Cerebellar cortex (tissue), 1 donor: ENCODE measurements around the gene IFITM1.
"Not testable (repeated sequence)": the region's sequence is repeated elsewhere in the genome, so short reads cannot be mapped to it uniquely, and the experiment has no call there.

ENCODE experiments used
- DNase-seq: peaks from one replicate; pipeline ENCODE4 v3.0.0-alpha.2; 2015; ENCODE audit warnings: low spot score

The IFITM1 gene

DNA sequence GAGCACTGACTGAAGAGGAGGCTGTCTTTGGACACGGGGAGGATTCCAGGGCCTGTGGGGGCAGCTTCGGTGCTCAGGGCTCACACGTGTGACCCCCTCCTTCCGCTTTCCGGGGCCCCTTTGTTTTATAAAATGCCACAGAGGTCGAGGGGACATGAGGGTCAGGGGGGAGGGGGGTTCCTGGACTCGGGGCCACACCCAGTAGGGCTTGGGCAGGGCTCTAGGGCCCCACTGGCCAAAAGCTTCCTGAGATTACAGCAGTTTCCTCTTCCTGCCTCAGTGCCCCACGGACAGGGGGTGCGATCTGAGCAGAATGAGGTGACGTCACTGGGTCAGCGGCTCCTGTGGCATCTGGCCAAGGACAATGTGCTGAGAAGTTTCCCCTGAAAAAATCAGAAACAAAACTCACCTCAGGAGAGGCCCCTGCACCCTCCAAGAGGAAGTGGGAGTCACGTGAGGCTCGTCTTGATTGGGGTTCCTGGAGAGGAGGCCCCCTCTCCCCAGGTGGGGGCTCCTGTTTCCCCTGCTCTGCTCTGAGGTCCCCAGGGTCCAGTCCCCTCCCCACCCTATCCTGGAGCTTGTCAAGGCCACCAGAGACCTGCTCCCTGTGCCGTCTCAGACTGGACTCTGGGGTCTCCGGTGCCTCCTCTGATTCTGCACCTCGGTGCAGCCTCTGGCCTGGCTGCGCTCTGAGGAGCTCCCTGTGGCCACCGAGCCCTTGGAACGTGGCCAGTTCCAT is 13.2 kb downstream of the IFITM1 start:
- DNase-seq, result no peak

DNA sequence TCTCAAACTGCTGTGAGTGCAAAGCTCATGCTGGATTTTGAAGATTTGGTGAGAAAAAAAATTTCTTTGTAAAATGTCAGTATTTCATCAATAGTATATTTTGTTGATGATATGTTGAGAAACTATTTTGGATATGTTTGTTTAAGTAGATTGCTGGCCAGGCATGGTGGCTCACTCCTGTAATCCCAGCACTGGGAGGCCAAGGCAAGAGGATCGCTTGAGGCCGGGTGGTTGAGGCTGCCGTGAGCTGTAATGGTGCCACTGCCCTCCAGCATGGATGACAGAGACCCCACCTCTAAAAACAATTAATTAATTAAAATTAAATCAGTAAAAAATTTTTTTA is 13.7 kb downstream of the IFITM1 start:
- no peak for DNase-seq

DNA sequence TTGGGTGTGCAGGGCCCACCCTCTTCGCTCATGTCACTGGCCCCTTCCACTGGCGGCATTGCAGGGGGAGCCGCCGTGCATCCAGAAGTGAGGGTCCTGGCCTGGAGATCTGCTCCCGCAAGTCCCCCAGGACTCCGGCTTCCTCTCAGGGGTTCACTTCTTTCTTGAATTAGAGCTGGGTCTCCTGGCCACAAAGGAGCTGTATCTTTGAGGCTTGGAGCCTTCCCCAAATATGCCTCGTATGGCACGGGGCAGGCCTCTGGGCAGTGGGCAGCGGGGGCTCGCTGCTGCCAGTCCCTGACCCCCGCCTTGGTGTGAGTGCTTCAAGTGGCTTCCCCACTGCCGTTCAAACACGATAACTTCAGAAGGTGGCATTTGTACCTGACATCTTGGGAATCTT is 14.2 kb downstream of the IFITM1 start:
- no peak for DNase-seq

DNA sequence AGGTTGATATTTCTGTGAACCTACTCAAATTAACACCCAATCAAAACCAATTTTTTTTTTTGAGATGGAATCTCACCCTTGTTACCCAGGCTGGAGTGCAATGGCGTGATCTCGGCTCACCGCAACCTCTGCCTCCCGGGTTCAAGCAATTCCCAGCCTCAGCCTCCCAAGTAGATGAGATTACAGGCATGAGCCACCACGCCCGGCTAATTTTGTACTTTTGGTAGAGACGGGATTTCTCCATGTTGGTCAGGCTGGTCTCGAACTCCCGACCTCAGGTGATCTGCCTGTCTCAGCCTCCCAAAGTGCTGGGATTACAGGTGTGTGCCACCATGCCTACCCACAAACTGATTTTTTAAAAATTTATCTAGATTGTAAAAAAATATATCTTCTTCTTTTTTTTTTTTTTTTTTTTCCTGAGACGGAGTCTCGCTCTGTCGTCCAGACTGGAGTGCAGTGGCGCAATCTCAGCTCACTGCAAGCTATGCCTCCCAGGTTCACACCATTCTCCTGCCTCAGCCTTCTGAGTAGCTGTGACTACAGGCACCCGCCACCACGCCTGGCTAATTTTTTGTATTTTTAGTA is 14.8 kb downstream of the IFITM1 start:
- DNase-seq, result not testable (repeated sequence)

DNA sequence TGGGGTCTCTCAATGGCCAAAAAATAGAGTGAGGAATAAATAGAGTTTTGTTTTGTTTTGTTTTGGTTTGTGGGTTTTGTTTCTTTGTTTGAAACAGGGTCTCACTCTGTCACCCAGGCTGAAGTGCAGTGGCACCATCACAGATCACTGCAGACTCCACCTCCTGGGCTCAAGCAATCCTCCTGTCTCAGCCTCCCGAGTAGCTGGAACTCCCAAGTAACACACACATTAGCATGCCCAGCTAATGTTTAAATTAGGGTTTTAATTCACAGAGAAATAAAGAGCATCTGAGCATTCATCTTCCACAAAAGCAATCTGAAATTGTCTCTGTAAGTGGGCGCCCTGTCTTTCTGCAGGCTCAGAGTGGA is 16.0 kb downstream of the IFITM1 start:
- DNase-seq, result no peak

DNA sequence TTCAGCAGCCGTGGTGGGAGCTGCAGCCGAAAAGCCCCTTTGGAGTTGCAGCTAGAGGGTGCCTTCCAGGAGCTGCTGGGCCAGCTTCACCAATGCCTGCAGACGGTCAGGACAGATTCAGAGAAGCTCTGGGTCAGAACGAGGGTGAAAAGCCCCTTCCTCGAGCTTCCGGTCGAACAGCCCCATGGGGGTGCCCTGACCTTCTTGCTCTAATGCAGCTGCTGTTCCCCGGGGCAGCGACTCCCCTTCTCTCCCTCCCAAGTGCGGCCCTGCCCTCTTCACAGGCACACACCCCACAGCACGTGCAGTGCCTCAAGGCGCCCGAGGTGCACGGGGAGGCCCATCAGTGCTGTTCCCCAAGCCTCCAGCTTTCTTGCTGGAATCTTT is 16.5 kb downstream of the IFITM1 start:
- no peak for DNase-seq

DNA sequence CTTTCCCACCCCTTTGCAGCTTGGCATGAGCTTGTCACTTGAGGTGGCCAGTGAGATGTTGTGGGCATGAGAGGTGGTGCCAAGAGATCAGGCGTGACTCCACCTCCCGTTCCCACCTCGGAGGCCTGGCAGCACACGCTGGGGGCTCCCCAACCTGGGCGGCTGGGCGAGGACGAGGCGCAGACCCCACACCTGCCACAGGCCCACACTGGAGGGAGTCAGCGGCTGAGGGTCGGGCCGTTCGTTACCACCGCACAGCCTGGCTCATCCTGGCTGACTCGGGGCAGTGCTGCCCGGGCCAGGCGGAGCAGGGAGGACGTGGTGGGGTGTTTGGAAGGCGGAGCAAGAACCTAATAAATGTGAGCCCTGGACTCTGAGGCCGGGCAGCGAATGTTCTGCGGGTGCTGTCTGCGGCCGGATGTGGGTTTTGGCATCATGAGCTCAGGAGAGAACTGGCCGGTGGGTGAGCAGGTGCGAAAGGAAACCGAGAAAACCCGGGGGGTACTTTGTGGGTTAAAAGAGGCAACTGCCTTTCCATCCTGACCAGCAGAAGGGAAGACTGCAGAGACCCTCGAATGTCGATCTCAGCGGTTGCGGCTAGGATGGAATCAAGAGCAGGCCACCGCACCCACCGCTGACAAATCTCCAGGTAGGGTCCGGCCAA is 17.0 kb downstream of the IFITM1 start:
- DNase-seq, result no peak

DNA sequence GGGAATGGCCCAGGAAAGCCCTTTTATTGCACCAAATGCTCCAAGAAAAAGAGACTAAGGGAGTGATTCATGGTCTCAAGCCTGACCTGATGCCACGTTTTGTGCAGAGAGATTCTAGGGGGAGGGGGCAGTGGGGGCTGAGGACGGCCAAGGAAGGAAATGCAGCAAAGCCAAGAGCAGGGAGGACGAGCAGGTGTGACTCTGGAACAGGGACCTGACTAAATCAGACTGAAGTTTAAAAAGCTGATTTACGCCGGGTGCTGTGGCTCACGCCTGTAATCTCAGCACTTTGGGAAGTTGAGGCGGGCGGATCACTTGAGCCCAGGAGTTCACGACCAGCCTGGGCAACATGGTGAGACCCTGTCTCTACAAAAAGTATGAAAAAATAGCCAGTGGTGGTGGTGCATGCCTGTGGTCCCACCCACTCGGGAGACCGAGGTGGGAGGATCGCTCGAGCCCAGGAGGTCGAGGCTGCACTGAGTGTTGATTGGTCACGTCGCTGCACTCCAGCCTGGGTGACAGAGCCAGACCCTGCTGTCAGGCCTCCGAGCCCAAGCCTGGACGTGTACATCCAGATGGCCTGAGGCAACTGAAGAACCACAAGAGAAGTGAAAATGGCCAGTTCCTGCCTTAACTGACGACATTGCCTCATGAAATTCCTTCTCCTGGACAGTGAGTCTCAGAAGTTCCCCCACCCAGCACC is 17.7 kb downstream of the IFITM1 start:
- DNase-seq, result no peak

DNA sequence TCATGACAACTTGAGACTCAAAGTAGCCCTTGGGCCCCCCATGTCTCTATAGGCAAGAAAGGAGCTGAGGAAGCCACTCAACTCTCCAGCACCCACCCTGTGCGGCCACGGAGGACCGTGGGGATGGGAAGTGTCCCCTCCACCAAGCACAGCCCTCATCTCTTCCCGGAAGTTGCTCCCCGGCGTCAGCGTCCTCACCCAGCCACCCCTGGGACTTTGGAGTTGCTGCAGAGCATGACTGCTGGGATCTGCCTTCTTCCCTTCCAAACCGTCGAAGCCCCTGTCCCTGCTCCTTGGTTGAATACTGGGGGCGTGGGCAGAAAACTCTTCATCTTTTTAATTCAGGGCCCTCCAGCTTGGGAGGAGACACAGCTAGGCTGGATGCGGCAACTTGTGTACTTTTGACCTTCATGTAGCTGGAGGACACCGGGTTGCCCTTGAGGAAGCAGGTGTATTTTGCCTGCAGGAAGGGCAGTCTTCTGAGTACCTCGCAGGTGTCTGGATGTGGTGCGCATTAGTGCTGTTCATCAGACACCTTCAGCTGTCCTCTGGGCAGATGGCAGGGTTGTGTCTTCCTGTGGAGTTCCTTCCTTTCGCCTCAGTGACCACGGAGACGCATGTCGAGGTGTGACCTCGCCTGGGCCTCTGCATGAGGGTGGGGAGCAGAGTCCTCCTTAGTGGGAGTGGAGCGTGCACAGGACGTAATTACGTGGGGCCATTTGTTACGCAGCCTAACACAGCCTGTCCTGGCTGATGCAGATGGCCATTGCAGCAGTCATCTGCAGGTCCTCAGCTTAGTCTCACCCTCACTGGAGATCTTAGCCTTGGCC is 19.0 kb downstream of the IFITM1 start:
- no peak for DNase-seq

DNA sequence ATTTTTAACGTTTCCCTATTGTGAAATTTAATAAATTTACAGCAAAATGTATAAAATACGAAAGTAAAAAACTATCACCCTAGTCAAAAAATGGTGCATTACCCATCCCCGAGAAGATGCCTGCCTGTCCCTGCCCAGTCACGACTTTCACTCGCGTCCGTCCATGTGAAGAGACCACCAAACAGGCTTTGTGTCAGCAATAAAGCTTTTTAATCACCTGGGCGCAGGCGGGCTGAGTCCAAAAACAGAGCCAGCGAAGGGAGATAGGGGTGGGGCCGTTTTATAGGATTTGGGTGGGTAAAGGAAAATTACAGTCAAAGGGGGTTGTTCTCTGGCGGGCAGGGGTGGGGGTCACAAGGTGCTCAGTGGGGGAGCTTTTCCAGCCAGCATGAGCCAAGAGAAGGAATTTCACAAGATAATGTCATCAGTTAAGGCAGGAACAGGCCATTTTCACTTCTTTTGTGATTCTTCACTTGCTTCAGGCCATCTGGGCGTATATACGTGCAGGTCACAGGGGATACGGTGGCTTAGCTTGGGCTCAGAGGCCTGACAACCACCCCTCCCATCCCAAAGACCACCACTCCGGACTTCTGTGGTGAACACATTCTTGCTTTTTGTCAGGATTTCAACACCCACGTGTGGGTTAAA is 19.9 kb downstream of the IFITM1 start:
- not testable (repeated sequence) for DNase-seq

DNA sequence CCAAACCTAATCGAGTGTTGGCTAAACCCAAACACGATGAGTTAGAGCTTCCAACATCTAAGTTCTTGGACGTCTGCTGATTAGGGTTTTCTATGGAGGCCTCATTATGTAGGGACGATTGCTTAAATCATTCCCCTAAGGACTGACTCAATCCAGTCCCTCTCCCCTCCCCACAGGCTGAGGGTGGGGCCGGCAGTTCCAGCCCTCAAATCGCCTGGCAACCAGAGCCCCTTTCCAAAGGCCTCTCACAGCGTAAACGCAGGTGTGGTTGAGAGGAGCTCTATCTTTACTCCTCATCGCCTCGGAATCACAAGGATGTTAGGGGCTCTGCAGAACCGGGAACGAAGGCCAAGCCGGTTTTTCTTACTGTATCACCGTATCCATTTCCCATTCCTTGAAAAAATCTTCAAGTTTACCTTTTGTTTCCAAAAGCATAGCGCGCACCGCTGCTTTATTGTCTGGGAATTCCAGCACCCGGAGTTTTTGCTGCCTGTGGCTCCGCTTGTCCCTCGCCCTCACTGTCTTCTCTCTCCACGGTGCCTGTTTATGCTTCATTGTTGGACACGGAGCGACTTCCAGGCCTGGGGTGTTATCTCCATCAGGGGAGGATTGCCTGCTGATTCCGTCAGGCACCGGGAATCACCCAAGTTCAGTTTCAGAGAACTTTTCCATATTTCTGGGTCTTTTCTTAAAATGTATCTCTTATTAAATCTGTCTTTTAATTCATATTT is 20.6 kb downstream of the IFITM1 start:
- DNase-seq, result no peak

DNA sequence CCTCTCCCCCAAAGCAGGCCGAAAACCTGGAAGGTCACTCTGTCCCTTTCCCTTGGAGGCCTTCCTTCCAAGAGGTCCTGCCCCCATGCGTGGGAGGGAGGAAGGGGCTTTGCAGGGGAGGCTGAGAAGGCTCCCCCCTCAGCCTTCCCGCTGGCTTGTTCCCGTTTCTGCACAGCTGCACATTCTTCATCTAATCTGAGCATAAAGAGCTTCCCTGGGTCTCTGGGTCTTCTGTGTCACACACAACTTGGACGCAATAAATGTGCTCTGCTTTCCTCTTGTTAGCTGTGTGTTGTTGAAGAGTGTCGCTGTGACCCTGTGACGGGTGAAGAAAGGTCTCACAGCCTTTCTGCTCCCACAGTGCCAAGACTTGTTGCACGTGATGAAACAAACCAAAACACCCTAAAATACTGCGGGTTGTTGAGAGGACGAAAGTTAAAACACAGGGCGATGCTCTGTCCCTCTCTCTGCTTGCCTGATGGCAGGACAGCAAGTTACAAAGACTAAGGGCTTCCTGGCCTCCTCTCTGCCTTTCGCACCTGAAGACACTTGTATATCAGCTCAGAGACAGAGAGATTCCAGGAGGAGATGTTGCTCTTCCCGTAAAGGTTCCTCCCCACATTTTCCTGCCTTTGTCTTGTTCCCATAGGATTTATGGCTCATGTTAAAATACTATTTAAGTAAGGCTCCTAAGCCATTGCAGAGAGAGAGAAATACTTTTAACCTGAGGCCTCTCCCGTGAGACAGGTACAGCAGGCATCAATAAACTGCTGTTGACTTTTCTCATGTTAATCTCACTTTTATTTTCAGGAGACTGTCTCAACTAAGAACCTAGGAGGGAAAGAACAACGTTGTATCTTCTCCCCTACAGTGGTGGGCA is 22.2 kb downstream of the IFITM1 start:
- no peak for DNase-seq

DNA sequence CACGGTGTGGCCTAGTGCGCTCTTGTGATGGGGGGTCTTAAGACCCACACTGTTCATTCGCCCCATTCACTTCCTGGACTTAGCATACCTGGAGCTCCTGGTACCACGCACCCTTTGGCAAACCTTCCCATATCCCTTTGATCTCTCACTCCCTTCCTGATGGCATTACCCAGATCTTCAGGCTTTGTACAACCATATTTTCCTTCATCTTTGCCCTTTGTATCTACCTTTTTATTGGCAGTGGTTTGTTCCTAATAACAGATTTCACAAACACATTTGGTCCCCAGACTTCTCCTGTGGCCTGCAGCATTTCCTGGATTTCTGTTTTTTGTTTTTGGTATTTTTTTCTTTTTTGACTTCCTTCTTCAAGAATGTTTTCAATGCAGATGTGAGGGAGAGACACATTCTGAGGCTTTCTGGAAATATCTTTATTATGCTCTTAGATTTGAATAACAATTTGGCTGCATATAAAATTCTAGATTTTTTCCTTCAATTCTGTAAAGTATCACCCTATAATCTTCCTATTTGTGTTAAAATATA is 22.9 kb downstream of the IFITM1 start:
- DNase-seq, result no peak

DNA sequence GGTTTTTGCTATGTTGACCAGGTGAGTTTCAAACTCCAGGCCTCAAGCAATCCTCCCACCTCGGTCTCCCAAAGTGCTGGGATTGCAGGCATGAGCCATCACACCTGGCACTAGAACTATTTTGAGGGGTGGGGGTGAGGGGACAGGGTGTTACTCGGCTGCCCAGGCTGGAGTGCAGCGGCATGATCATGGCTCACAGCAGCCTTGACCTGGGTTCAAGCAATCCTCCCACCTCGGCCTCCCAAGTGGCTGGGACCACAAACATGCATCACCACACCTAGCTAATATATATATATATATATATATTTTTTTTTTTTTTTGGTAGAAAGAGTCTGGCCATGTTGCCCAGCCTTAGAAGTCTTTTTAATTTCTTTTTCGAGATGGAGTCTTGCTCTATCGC is 23.9 kb downstream of the IFITM1 start:
- DNase-seq, result no peak

DNA sequence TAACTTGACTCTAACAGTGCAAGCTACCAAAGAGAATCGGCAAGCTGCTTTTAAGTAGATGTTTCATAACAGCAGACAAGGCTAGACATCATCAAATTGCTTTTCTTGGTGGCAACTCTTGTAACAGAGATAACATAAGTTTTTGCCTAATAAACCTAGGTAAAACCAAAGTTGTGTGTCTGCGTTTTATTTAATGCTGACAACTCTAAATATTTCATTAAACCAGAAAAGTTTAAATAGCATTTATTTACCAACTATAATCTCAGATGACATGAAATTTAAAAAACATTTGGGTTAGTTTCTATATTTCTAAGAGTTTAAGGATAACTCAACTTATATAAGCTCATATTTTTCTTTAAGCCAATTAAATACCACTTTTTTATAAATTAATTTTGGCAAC is 26.1 kb downstream of the IFITM1 start:
- no peak for DNase-seq

DNA sequence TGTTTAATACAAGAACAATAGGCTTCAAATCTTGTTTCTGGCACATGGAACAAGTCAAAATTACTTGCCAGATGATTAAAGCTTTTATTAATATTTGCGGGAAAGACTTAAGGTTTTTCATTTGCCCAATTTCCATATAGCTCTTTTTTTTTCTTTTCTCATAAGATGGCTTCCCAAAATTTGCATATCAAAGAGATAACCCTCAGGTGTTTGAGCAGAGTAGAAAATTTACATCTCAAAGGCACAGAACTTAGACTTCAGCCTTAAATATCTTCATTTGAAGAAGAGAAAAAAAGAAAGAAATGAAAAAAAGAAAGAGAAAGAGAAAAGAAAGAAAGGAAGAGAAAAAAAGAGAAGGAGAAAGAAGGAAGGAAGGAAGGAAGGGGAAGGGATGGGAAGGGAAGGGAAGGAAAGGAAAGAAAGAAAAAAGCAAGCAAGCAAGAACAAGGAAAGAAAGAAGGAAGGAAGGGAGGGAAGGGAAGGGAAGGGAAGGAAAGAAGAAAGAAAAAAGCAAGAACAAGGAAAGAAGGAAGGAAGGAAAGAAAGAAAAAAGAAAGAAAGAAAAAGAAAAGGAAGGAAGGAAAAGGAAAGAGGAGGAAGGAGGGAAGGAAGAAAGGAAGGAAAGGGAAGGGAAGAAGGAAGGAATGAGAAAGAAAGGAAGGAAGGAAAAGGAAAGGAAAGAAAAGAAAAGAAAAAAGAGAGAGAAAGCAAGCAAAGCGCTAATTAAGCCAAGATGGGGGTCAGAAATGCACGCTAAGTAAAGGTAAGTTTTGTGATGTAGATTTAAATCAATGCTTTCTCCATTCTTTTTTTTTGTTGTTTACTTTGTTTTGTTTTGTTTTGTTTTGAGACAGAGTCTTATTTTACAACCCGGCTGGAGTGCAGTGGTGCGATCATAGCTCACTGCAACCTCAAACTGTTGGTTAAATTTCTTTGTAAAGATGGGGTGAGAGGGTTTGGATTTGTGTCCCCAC is 27.0 kb downstream of the IFITM1 start:
- DNase-seq, result no peak

DNA sequence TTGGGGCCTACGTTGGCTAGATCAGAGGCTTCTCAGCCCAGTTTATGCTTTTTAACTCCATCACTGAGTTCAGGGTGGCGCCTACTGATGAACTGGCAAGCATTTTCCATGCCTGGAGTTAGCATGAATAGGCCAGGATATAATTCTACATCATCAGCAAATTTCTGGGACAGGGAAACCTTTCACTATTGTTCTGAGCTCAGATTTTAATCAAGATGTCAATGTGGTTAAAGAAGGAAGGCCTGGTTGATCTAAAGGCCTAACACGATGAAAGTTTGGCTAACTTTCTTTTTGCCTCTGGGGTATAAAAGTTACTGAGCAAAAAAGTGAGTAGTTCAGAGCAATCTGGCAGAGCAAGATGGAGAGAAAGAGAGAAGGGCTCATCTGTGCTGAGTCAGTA is 28.5 kb downstream of the IFITM1 start:
- DNase-seq, result no peak

DNA sequence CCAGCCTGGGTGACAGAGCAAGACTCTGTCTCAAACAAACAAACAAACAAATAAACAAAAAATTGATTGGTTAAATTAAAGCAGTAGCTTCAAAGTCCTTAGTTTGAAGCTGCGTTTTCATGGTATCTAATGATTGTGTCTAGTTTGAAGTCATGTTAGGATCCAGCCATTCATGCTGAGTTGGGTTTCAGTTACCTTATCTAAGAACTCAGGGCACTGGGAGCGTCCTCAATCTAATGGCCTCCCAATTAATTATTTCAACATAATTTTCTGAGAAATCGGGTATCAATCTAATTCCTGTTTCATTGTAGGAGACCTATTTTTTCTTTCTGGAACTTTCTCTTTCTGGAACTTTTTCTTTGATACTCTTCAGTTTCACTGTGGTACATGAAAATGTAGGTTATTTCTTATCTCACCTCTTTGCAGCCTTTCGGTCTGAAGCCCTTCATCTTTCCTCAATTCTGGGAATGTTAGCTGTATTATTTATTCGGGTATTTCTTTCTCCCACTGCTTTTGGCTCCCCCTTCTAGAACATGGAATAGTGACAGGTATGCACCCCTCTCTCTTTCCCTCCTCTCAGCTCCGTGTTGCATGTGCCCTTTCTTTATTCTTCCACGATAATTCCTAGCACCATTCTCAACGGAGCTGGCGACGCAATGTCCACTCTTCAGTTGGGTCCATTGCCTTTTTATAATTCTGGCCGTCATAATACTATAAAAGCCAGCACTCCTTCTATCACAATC is 31.2 kb downstream of the IFITM1 start:
- DNase-seq, result no peak
